RWPE2 (cell line): ENCODE data around the gene GRIN2D.

ENCODE experiments used
- ATAC-seq: fragments of 200-7000 bp; cut with Tn5 transposase; 3 replicates; pipeline ENCODE4 v1.9.1; 2021; ENCODE audit warnings: low read depth
- DNase-seq: peaks from one replicate; pipeline ENCODE4 v3.0.0-alpha.2; 2020; ENCODE audit warnings: low spot score
- H3K27ac ChIP-seq: fragments of 450-650 bp; 2 replicates; pipeline ENCODE4 v1.5.1; 2017; ENCODE audit warnings: mild to moderate bottlenecking; ENCODE audit not compliant: poor library complexity, severe bottlenecking
- H3K27me3 ChIP-seq: fragments of 250-450 bp; sonication (Bioruptor Pico); 2 replicates; pipeline ENCODE4 v1.5.1; 2021; ENCODE audit warnings: mild to moderate bottlenecking, moderate library complexity; ENCODE audit not compliant: insufficient read depth, poor library complexity, severe bottlenecking
- H3K36me3 ChIP-seq: fragments of 250-450 bp; sonication (Bioruptor Pico); 2 replicates; pipeline ENCODE4 v1.5.1; 2020; ENCODE audit warnings: low read depth, mild to moderate bottlenecking, moderate library complexity
- H3K4me1 ChIP-seq: fragments of 250-450 bp; sonication (Bioruptor Pico); 2 replicates; pipeline ENCODE4 v1.5.1; 2021; ENCODE audit warnings: mild to moderate bottlenecking, moderate library complexity; ENCODE audit not compliant: insufficient read depth, poor library complexity, severe bottlenecking
- H3K4me3 ChIP-seq: fragments of 250-450 bp; sonication (Bioruptor Pico); 2 replicates; pipeline ENCODE4 v1.5.1; 2021; ENCODE audit warnings: mild to moderate bottlenecking, moderate library complexity; ENCODE audit not compliant: severe bottlenecking
- H3K9me3 ChIP-seq: fragments of 250-450 bp; sonication (Bioruptor Pico); 2 replicates; pipeline ENCODE4 v1.5.1; 2021; ENCODE audit warnings: mild to moderate bottlenecking, moderate library complexity; ENCODE audit not compliant: severe bottlenecking
- TF ChIP-seq, protein P1 (sequence below): fragments of 450-650 bp; IDR thresholded peaks from one replicate; pipeline ENCODE4 v1.5.1; 2017; ENCODE audit warnings: mild to moderate bottlenecking, moderate library complexity; ENCODE audit not compliant: poor library complexity, severe bottlenecking

The GRIN2D gene

GRCh38 chr19:48396016-48396823, 2.8 kb downstream of the GRIN2D start:
- no peaks in the 10 kb centered on the region for H3K9me3 ChIP-seq
- ATAC-seq (no peak), DNase-seq (no peak)
- no peak overlapping the region for H3K4me3 ChIP-seq
- H3K36me3 ChIP-seq, result no peaks in the 10 kb centered on the region
- peaks cover 6% of the 10 kb centered on the region for H3K4me1 ChIP-seq
- H3K27ac ChIP-seq, result no peak overlapping the region
- TF ChIP-seq, protein P1, sequence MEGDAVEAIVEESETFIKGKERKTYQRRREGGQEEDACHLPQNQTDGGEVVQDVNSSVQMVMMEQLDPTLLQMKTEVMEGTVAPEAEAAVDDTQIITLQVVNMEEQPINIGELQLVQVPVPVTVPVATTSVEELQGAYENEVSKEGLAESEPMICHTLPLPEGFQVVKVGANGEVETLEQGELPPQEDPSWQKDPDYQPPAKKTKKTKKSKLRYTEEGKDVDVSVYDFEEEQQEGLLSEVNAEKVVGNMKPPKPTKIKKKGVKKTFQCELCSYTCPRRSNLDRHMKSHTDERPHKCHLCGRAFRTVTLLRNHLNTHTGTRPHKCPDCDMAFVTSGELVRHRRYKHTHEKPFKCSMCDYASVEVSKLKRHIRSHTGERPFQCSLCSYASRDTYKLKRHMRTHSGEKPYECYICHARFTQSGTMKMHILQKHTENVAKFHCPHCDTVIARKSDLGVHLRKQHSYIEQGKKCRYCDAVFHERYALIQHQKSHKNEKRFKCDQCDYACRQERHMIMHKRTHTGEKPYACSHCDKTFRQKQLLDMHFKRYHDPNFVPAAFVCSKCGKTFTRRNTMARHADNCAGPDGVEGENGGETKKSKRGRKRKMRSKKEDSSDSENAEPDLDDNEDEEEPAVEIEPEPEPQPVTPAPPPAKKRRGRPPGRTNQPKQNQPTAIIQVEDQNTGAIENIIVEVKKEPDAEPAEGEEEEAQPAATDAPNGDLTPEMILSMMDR, result no peak
- H3K27me3 ChIP-seq, result peaks cover 8% of the 10 kb centered on the region

- ATAC-seq (no peak), DNase-seq (no peak)
- peaks cover 6% of the 10 kb centered on the region for H3K4me1 ChIP-seq
- H3K9me3 ChIP-seq, result no peaks in the 10 kb centered on the region
- H3K4me3 ChIP-seq, result no peak overlapping the region
- no peaks in the 10 kb centered on the region for H3K36me3 ChIP-seq
- TF ChIP-seq, protein P1, result no peak
- peaks cover 8% of the 10 kb centered on the region for H3K27me3 ChIP-seq
- no peak overlapping the region for H3K27ac ChIP-seq
Measured at GRCh38 chr19:48396824-48397176, 3.3 kb downstream of the GRIN2D start.

GRCh38 chr19:48397263-48398101, 4.0 kb downstream of the GRIN2D start:
- Histone ChIP-seq H3K27me3 (peaks cover 8% of the 10 kb centered on the region), H3K4me1 (peaks cover 6% of the 10 kb centered on the region), H3K27ac (peak overlapping the region; percentile 83), H3K36me3 (no peaks in the 10 kb centered on the region), H3K9me3 (no peaks in the 10 kb centered on the region), H3K4me3 (peak overlapping the region; percentile 72)
- TF ChIP-seq, protein P1, result no peak
- DNase-seq (no peak), ATAC-seq (no peak)

GRCh38 chr19:48398102-48398374, 4.6 kb downstream of the GRIN2D start:
- Histone ChIP-seq H3K4me3 (peak overlapping the region; percentile 72), H3K27ac (peak overlapping the region; percentile 83), H3K4me1 (peaks cover 6% of the 10 kb centered on the region), H3K36me3 (no peaks in the 10 kb centered on the region), H3K9me3 (no peaks in the 10 kb centered on the region), H3K27me3 (peaks cover 8% of the 10 kb centered on the region)
- ATAC-seq (no peak), DNase-seq (no peak)
- TF ChIP-seq, protein P1, result no peak
